ENCODE results near the gene SLC25A33. TPM values are rescaled to one million over a fixed set of nuclear protein-coding genes. Genes with fewer than 3 reads are reported as not detected.

The SLC25A33 gene, protein sequence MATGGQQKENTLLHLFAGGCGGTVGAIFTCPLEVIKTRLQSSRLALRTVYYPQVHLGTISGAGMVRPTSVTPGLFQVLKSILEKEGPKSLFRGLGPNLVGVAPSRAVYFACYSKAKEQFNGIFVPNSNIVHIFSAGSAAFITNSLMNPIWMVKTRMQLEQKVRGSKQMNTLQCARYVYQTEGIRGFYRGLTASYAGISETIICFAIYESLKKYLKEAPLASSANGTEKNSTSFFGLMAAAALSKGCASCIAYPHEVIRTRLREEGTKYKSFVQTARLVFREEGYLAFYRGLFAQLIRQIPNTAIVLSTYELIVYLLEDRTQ
- total RNA-seq (5.0 and 5.9 TPM in 2 replicates), polyA plus RNA-seq (2.3 and 7.2 TPM in 2 replicates), polyA minus RNA-seq (4.8 and 7.1 TPM in 2 replicates)
- 4.2 TPM for total RNA-seq (2013)

- Histone ChIP-seq H3K9ac (ENCODE audit: low read length) (peak within 1 kb of the TSS; percentile 78), H3K4me3 (ENCODE audit: control extremely low read depth in 1 of 5, extremely low read depth in 1 of 5, insufficient read depth in 1 of 5, low read depth in 2 of 5, low read length in 4 of 5) (peak within 1 kb of the TSS; percentile 24 to 80 (median 73)), H3K27ac (ENCODE audit: low read length in 2 of 2) (peak within 1 kb of the TSS; percentile 78 to 90), H3K4me1 (ENCODE audit: control insufficient read depth in 2 of 2, insufficient read depth in 2 of 2, low read length in 2 of 2) (peaks cover 12 to 16% of the 10 kb centered on the region in 2 donors), H3K36me3 (replicated peaks in 1 of 2; ENCODE audit: control extremely low read depth in 1 of 2, control insufficient read depth in 1 of 2, extremely low read depth in 1 of 2, insufficient read depth in 2 of 2, low read length in 1 of 2) (no peaks in the 10 kb centered on the region), H3K4me2 (replicated peaks; ENCODE audit: low read depth, low read length, poor library complexity, severe bottlenecking) (peak within 1 kb of the TSS; percentile 90), H3K27me3 (replicated peaks in 1 of 4; ENCODE audit: control extremely low read depth in 1 of 4, control insufficient read depth in 3 of 4, insufficient read depth in 4 of 4, low read length in 3 of 4) (no peaks in the 10 kb centered on the region), H3K79me2 (ENCODE audit: control insufficient read depth, insufficient read depth, low read length) (peaks cover 48% of the 10 kb centered on the region), H4K20me1 (ENCODE audit: control insufficient read depth, insufficient read depth, low read length, poor library complexity, severe bottlenecking) (peaks cover 31% of the 10 kb centered on the region), H3K9me3 (ENCODE audit: control extremely low read depth in 1 of 3, control insufficient read depth in 2 of 3, insufficient read depth in 1 of 3, low read length in 2 of 3) (no peaks in the 10 kb centered on the region), H2AFZ (ENCODE audit: insufficient read depth, low read depth, low read length, poor library complexity, severe bottlenecking) (peak within 1 kb of the TSS; percentile 65)
- POLR2A ChIA-PET, result interaction anchor here (0.6 kb wide), 1 partner anchor 9 kb away, joined by 4 read pairs; no protein-coding TSS in a partner anchor
- CTCF ChIA-PET, result no interaction called here
- intact Hi-C loops (cut with micrococcal nuclease), result loop anchor here (1.0 to 5.0 kb wide), 5 partner anchors 44 to 410 kb away; partner anchors contain the start of genes GPR157 and TMEM201
- ATAC-seq (ENCODE audit: low read depth) (peak; percentile 97), DNase-seq (peak; percentile 99)
- peak within 1 kb of the TSS; percentile 97 for H3K4me3 Mint-ChIP-seq
- H3K27me3 Mint-ChIP-seq, result no peaks in the 10 kb centered on the region
- WGBS (ENCODE audit: insufficient coverage), result under 1% methylated on average over 92 of the region's 92 CpGs
- no peaks in the 10 kb centered on the region for H3K9me3 Mint-ChIP-seq (ENCODE audit: insufficient read depth)
- no peak for TF ChIP-seq CTCF (IDR thresholded peaks at IDR 0.05)
- no peak for TF ChIP-seq EZH2 (IDR thresholded peaks at IDR 0.05; ENCODE audit: borderline replicate concordance, insufficient read depth, low read depth, low read length, poor library complexity, severe bottlenecking)
- H3K27ac Mint-ChIP-seq, result peak within 1 kb of the TSS; percentile 98
- peaks cover 29% of the 10 kb centered on the region for H3K4me1 Mint-ChIP-seq
Observed at GRCh38 chr1:9539165-9539828, at the start of gene SLC25A33. SLC25A33 (plus strand) TSS chr1:9539465; CDS start chr1:9539692, 227 bp downstream.

All from B cell (primary cell).